Measurements from ENCODE around the gene UBASH3B.
"Not testable (repeated sequence)": the region's sequence is repeated elsewhere in the genome, so short reads cannot be mapped to it uniquely, and the experiment has no call there.

Gene UBASH3B

GRCh38 chr11:122852074-122852795 lies 196.7 kb downstream of the UBASH3B start:
- DNase-seq (ENCODE audit: low read depth) = no peak

- no peak for DNase-seq (ENCODE audit: low read depth)
These were observed 197.3 kb downstream of the UBASH3B start for GRCh38 chr11:122852796-122853160.

- no peak for DNase-seq (ENCODE audit: low read depth)
These were observed 197.7 kb downstream of the UBASH3B start for GRCh38 chr11:122853261-122853660.

- peak; percentile 60 for DNase-seq (ENCODE audit: low read depth)
These were observed 198.5 kb downstream of the UBASH3B start for GRCh38 chr11:122853971-122854446.

- DNase-seq (ENCODE audit: low read depth) = no peak
These were observed 206.1 kb downstream of the UBASH3B start for GRCh38 chr11:122861631-122862030.

GRCh38 chr11:122862091-122862490 lies 206.6 kb downstream of the UBASH3B start:
- no peak for DNase-seq (ENCODE audit: low read depth)

- DNase-seq (ENCODE audit: low read depth) = not testable (repeated sequence)
These were observed 207.6 kb downstream of the UBASH3B start for GRCh38 chr11:122863154-122863553.

- no peak for DNase-seq (ENCODE audit: low read depth)
These were observed 208.3 kb downstream of the UBASH3B start for GRCh38 chr11:122863704-122864326.
